Activated CD4-positive, alpha-beta T cell treated with anti-CD3 and anti-CD28 coated beads for 48 hours (primary cell): ENCODE measurements around the gene RAB11FIP5.
"Not testable (repeated sequence)": the region's sequence is repeated elsewhere in the genome, so short reads cannot be mapped to it uniquely, and the experiment has no call there.

Experiments used
- DNase-seq: peaks from one replicate; pipeline ENCODE4 v3.0.0-alpha.2; 2020

RAB11FIP5 gene

GRCh38 chr2:73069855-73070642, 42.7 kb downstream of the RAB11FIP5 start:
- no peak for DNase-seq

GRCh38 chr2:73069041-73069854, 43.5 kb downstream of the RAB11FIP5 start:
- no peak for DNase-seq

- no peak for DNase-seq
These were observed 44.6 kb downstream of the RAB11FIP5 start for GRCh38 chr2:73068147-73068546.

- no peak for DNase-seq
These were observed 45.7 kb downstream of the RAB11FIP5 start for GRCh38 chr2:73067043-73067442.

- not testable (repeated sequence) for DNase-seq
These were observed 47.7 kb downstream of the RAB11FIP5 start for GRCh38 chr2:73065070-73065469.

GRCh38 chr2:73063909-73064875, 48.6 kb downstream of the RAB11FIP5 start:
- no peak for DNase-seq

- no peak for DNase-seq
These were observed 49.3 kb downstream of the RAB11FIP5 start for GRCh38 chr2:73063472-73063871.

GRCh38 chr2:73059106-73059505, 53.6 kb downstream of the RAB11FIP5 start:
- DNase-seq, result no peak

GRCh38 chr2:73054980-73055379, 57.8 kb downstream of the RAB11FIP5 start:
- no peak for DNase-seq

- no peak for DNase-seq
These were observed 59.2 kb downstream of the RAB11FIP5 start for GRCh38 chr2:73053316-73054114.

- DNase-seq, result no peak
These were observed 62.6 kb downstream of the RAB11FIP5 start for GRCh38 chr2:73050121-73050545.

- no peak for DNase-seq
These were observed 68.6 kb downstream of the RAB11FIP5 start for GRCh38 chr2:73043929-73044832.

GRCh38 chr2:73043276-73043675, 69.5 kb downstream of the RAB11FIP5 start:
- no peak for DNase-seq

- no peak for DNase-seq
These were observed 74.7 kb downstream of the RAB11FIP5 start for GRCh38 chr2:73037947-73038585.

GRCh38 chr2:73036766-73037165, 76.0 kb downstream of the RAB11FIP5 start:
- DNase-seq, result no peak

- DNase-seq, result no peak
These were observed 76.6 kb downstream of the RAB11FIP5 start for GRCh38 chr2:73035899-73036711.

GRCh38 chr2:73034661-73035375, 77.9 kb downstream of the RAB11FIP5 start:
- DNase-seq, result no peak

GRCh38 chr2:73033766-73034381, 78.9 kb downstream of the RAB11FIP5 start:
- no peak for DNase-seq
